ENCODE measurements around the gene AP3B1. TPM values are rescaled to one million over a fixed set of nuclear protein-coding genes. Genes with fewer than 3 reads are reported as not detected.
"Not testable (repeated sequence)": the region's sequence is repeated elsewhere in the genome, so short reads cannot be mapped to it uniquely, and the experiment has no call there.

AP3B1 gene
- total RNA-seq, 1 experiment from 2014 or later: 70.5 TPM

GRCh38 chr5:78151594-78152271 lies 142.8 kb downstream of the AP3B1 start:
- no peak for DNase-seq (ENCODE audit: low spot score)

GRCh38 chr5:78137290-78137689 lies 157.2 kb downstream of the AP3B1 start:
- DNase-seq (ENCODE audit: low spot score): no peak

- no peak for DNase-seq (ENCODE audit: low spot score)
Measured at GRCh38 chr5:78133423-78133822, 161.1 kb downstream of the AP3B1 start.

- DNase-seq (ENCODE audit: low spot score): no peak
Measured at GRCh38 chr5:78132507-78132906, 162.0 kb downstream of the AP3B1 start.

- DNase-seq (ENCODE audit: low spot score): no peak
Measured at GRCh38 chr5:78129597-78129996, 164.9 kb downstream of the AP3B1 start.

GRCh38 chr5:78127875-78128274 lies 166.6 kb downstream of the AP3B1 start:
- DNase-seq (ENCODE audit: low spot score): peak; percentile 1

- no peak for DNase-seq (ENCODE audit: low spot score)
Measured at GRCh38 chr5:78126536-78126935, 168.0 kb downstream of the AP3B1 start.

- DNase-seq (ENCODE audit: low spot score): no peak
Measured at GRCh38 chr5:78116167-78116566, 178.3 kb downstream of the AP3B1 start.

- no peak for DNase-seq (ENCODE audit: low spot score)
Measured at GRCh38 chr5:78113689-78114264, 180.7 kb downstream of the AP3B1 start.

GRCh38 chr5:78112931-78113330 lies 181.6 kb downstream of the AP3B1 start:
- no peak for DNase-seq (ENCODE audit: low spot score)

GRCh38 chr5:78109891-78110324 lies 184.6 kb downstream of the AP3B1 start:
- no peak for DNase-seq (ENCODE audit: low spot score)

GRCh38 chr5:78108564-78108963 lies 185.9 kb downstream of the AP3B1 start:
- DNase-seq (ENCODE audit: low spot score): no peak

- DNase-seq (ENCODE audit: low spot score): no peak
Measured at GRCh38 chr5:78103232-78103918, 191.1 kb downstream of the AP3B1 start.

- no peak for DNase-seq (ENCODE audit: low spot score)
Measured at GRCh38 chr5:78102500-78102899, 192.0 kb downstream of the AP3B1 start.

GRCh38 chr5:78095125-78095524 lies 199.4 kb downstream of the AP3B1 start:
- no peak for DNase-seq (ENCODE audit: low spot score)

GRCh38 chr5:78090002-78090401 lies 204.5 kb downstream of the AP3B1 start:
- DNase-seq (ENCODE audit: low spot score): no peak

GRCh38 chr5:78078858-78079257 lies 215.6 kb downstream of the AP3B1 start:
- no peak for DNase-seq (ENCODE audit: low spot score)

- DNase-seq (ENCODE audit: low spot score): peak; percentile 2
Measured at GRCh38 chr5:78077369-78078068, 217.0 kb downstream of the AP3B1 start.

GRCh38 chr5:78076351-78076750 lies 218.1 kb downstream of the AP3B1 start:
- DNase-seq (ENCODE audit: low spot score): peak; percentile 45

- no peak for DNase-seq (ENCODE audit: low spot score)
Measured at GRCh38 chr5:78075301-78075700, 219.2 kb downstream of the AP3B1 start.

- DNase-seq (ENCODE audit: low spot score): not testable (repeated sequence)
Measured at GRCh38 chr5:78070691-78071090, 223.8 kb downstream of the AP3B1 start.

- DNase-seq (ENCODE audit: low spot score): not testable (repeated sequence)
Measured at GRCh38 chr5:78067581-78067980, 226.9 kb downstream of the AP3B1 start.
